ENCODE results near the gene TMEM233.

DNA sequence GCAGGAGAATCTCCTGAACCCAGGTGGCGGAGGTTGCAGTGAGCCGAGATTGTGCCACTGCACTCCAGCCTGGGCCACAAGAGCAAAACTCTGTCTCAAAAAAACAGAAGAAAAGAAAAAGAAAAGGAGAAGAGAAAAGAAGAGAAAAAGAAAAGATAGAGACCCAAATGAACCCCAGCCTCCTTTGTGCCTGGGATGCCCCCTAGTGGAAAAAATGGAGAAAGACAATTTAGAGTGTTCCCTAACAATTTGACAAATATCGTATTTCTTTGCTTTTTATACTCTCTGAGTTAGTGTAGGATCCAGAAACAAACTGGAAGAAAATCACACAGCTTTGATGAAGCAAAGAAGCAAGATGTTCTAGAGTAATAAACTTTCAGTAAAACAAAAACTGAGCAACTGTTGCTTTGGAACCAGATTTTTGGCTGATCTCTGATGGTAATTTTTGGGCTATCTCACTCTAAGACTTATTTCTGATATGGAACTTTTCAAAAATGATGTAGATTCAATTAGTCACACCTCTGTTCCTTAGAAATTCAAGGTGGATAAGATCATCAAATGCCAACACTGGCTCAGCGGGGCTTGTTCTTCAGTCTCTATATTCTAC lies 55.7 kb downstream of the TMEM233 start:
- TF ChIP-seq, protein P1, sequence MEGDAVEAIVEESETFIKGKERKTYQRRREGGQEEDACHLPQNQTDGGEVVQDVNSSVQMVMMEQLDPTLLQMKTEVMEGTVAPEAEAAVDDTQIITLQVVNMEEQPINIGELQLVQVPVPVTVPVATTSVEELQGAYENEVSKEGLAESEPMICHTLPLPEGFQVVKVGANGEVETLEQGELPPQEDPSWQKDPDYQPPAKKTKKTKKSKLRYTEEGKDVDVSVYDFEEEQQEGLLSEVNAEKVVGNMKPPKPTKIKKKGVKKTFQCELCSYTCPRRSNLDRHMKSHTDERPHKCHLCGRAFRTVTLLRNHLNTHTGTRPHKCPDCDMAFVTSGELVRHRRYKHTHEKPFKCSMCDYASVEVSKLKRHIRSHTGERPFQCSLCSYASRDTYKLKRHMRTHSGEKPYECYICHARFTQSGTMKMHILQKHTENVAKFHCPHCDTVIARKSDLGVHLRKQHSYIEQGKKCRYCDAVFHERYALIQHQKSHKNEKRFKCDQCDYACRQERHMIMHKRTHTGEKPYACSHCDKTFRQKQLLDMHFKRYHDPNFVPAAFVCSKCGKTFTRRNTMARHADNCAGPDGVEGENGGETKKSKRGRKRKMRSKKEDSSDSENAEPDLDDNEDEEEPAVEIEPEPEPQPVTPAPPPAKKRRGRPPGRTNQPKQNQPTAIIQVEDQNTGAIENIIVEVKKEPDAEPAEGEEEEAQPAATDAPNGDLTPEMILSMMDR (IDR thresholded peaks at IDR 0.05) = peak in 5 of 7 experiments; percentile 21 to 53 (median 34)
- TF ChIP-seq POLR2A (IDR thresholded peaks at IDR 0.05) = no peak
- no peak for TF ChIP-seq POLR2AphosphoS5 (IDR thresholded peaks at IDR 0.05)
- no peak for TF ChIP-seq EP300 (IDR thresholded peaks at IDR 0.05)
